Psoas muscle (tissue), 8 donors: ENCODE data around the gene KCNAB2. TPM values are rescaled to one million over a fixed set of nuclear protein-coding genes. Genes with fewer than 3 reads are reported as not detected.

ENCODE experiments used
- ATAC-seq, 4 donors: fragments of 200-7000 bp; cut with Tn5 transposase; one replicate each; pipeline ENCODE4 v1.9.1; 2020; ENCODE audit warnings: moderate library complexity in 3 of 4, mild to moderate bottlenecking in 2 of 4
- DNase-seq, 2 donors: peaks; one replicate each; pipeline ENCODE4 v3.0.0-alpha.2; 2020
- H3K27ac ChIP-seq: fragments of 200-600 bp; one replicate; pipeline ENCODE4 v1.8.0; 2022
- H3K27me3 ChIP-seq, 3 donors: fragments of 200-600 bp in 1 of 3; one replicate each; pipeline versions ENCODE4 v1.6.1 to v1.8.0; 2013 to 2022; ENCODE audit warnings: low read length in 2 of 3, mild to moderate bottlenecking in 2 of 3, moderate library complexity in 1 of 3; ENCODE audit not compliant: insufficient read depth in 3 of 3
- H3K36me3 ChIP-seq, 2 donors: fragments of 200-600 bp in 1 of 2; one replicate each; pipeline versions ENCODE4 v1.6.1 to v1.8.0; 2013 to 2022; ENCODE audit warnings: low read depth in 1 of 2, mild to moderate bottlenecking in 1 of 2, moderate library complexity in 1 of 2; ENCODE audit not compliant: insufficient read depth in 1 of 2
- H3K4me1 ChIP-seq: fragments of 200-600 bp; one replicate; pipeline ENCODE4 v1.8.0; 2022
- H3K4me3 ChIP-seq: fragments of 200-600 bp; one replicate; pipeline ENCODE4 v1.8.0; 2022; ENCODE audit warnings: mild to moderate bottlenecking
- H3K9me3 ChIP-seq: fragments of 200-600 bp; one replicate; pipeline ENCODE4 v1.8.0; 2022
- CTCF ChIP-seq: fragments of 200-600 bp; IDR thresholded peaks from one replicate; pipeline ENCODE4 v1.8.0; 2022; ENCODE audit warnings: antibody characterized with exemption
- WGBS, 3 donors: extraction: QIAGEN DNeasy Blood & Tissue Kit; methylation state at CpG; one replicate each; pipeline versions ENCODE4 v1.1.6 to v1.1.7; 2013; 5-methylcytosine and 5-hydroxymethylcytosine counted together
- intact Hi-C, 2 donors: fragments of 100-400 bp; cut with DNase I; formaldehyde crosslinking; loops; one replicate each; pipeline versions ENCODE4 v1.11.0 to v1.14.2; 2022
- polyA plus RNA-seq, 3 donors: library from polyadenylated mRNA; stranded (reverse); fragments of 200-250 nt; gene quantifications; one replicate each; pipeline ENCODE4 v1.2.3, GENCODE V29; 2013
- total RNA-seq, 4 donors: library from RNA; stranded (reverse); fragmentation: NEBNext Ultra II Directional in 2 of 4; extraction: Animal tissue kit (Norgen Biotek cat#: 25700) in 2 of 4; gene quantifications; one replicate each; pipeline versions ENCODE4 v1.2.1 to v1.2.4, GENCODE V29; 2021 to 2023
- donor health status: healthy with polysubstance abuse.
- donor health status: DM: no; HTN: no; CAD: no; lungs with moderate emphysema.
- donor health status: Bipolar disorder and iron deficiency.
- donor health status: healthy.
- donor health status: DM: yes; HTN: yes; CAD: no.
- donor health status: DM: no; HTN: no; CAD: no.
- donor health status: DM: no; HTN: no; CAD: no.
- donor health status: DM: yes; HTN: yes; CAD: no.

Gene KCNAB2
- total and polyA plus RNA-seq, 7 donors = 0.86 to 8.8 (median 2.1) TPM

- Histone ChIP-seq H3K27ac (no peak overlapping the region), H3K27me3 (peaks cover 0 to 8% (median 0%) of the 10 kb centered on the region in 3 donors), H3K4me1 (no peaks in the 10 kb centered on the region), H3K9me3 (peaks cover 7% of the 10 kb centered on the region), H3K4me3 (no peak overlapping the region), H3K36me3 (no peaks in the 10 kb centered on the region)
- intact Hi-C loops = no loop called here
- DNase-seq (peak in 1 of 2 donors; percentile 41), ATAC-seq (no peak)
- 75 to 78% (median 75%) methylated on average over 15 to 18 of the region's 18 CpGs for WGBS, 3 donors
- no peak for TF ChIP-seq CTCF
Observed at GRCh38 chr1:6121021-6121421, 75.3 kb downstream of the KCNAB2 start.

GRCh38 chr1:6121651-6122370, 76.1 kb downstream of the KCNAB2 start:
- no peak for ATAC-seq
- H3K36me3 ChIP-seq = no peaks in the 10 kb centered on the region
- TF ChIP-seq CTCF = no peak
- peaks cover 5% of the 10 kb centered on the region for H3K9me3 ChIP-seq
- intact Hi-C loops = no loop called here
- no peak overlapping the region for H3K27ac ChIP-seq
- H3K4me1 ChIP-seq = no peaks in the 10 kb centered on the region
- H3K4me3 ChIP-seq = no peak overlapping the region
- DNase-seq = no peak
- peaks cover 0 to 13% (median 0%) of the 10 kb centered on the region in 3 donors for H3K27me3 ChIP-seq
- 89 to 96% (median 91%) methylated on average over 17 of the region's 17 CpGs for WGBS, 3 donors

GRCh38 chr1:6123083-6123482, 77.4 kb downstream of the KCNAB2 start:
- ATAC-seq (no peak), DNase-seq (no peak)
- peaks cover 0 to 13% (median 0%) of the 10 kb centered on the region in 3 donors for H3K27me3 ChIP-seq
- H3K9me3 ChIP-seq = no peaks in the 10 kb centered on the region
- H3K4me1 ChIP-seq = peaks cover 2% of the 10 kb centered on the region
- TF ChIP-seq CTCF = no peak
- H3K27ac ChIP-seq = no peak overlapping the region
- no peak overlapping the region for H3K4me3 ChIP-seq
- intact Hi-C loops = no loop called here
- WGBS, 3 donors = 73 to 79% (median 79%) methylated on average over 7 of the region's 7 CpGs
- no peaks in the 10 kb centered on the region for H3K36me3 ChIP-seq

GRCh38 chr1:6123816-6124215, 78.1 kb downstream of the KCNAB2 start:
- Histone ChIP-seq H3K9me3 (no peaks in the 10 kb centered on the region), H3K27ac (no peak overlapping the region), H3K27me3 (peaks cover 0 to 19% (median 0%) of the 10 kb centered on the region in 3 donors), H3K4me3 (no peak overlapping the region), H3K36me3 (no peaks in the 10 kb centered on the region), H3K4me1 (peaks cover 2% of the 10 kb centered on the region)
- TF ChIP-seq CTCF = no peak
- 79 to 83% (median 80%) methylated on average over 10 of the region's 10 CpGs for WGBS, 3 donors
- DNase-seq (no peak), ATAC-seq (no peak)
- intact Hi-C loops = no loop called here

GRCh38 chr1:6124341-6124740, 78.7 kb downstream of the KCNAB2 start:
- Histone ChIP-seq H3K9me3 (no peaks in the 10 kb centered on the region), H3K27ac (no peak overlapping the region), H3K4me3 (no peak overlapping the region), H3K27me3 (peaks cover 0 to 20% (median 0%) of the 10 kb centered on the region in 3 donors), H3K4me1 (peaks cover 2% of the 10 kb centered on the region), H3K36me3 (no peaks in the 10 kb centered on the region)
- 80 to 82% (median 82%) methylated on average over 11 to 12 of the region's 12 CpGs for WGBS, 3 donors
- intact Hi-C loops = no loop called here
- ATAC-seq (no peak), DNase-seq (peak in 1 of 2 donors; percentile 38)
- TF ChIP-seq CTCF = no peak
